D721Med (cell line): ENCODE data around the gene FIBP.

Source experiments
- DNase-seq: peaks from one replicate; pipeline ENCODE4 v3.0.0; 2011; ENCODE audit warnings: low spot score; ENCODE audit not compliant: insufficient read length
- FAIRE-seq: peaks from 2 replicates; lab custom pipeline; 2011; peaks lifted over from hg19 to GRCh38; lab: Jason Lieb, UNC
- CTCF ChIP-seq: IDR thresholded peaks from 2 replicates; pipeline ENCODE4 v1.5.1; 2012; ENCODE audit warnings: mild to moderate bottlenecking, control low read depth; ENCODE audit not compliant: insufficient read depth; ENCODE audit errors: missing control alignments

The FIBP gene

GRCh38 chr11:65854852-65855837 is 33.1 kb downstream of the FIBP start:
- no peak for DNase-seq
- FAIRE-seq = no peak
- TF ChIP-seq CTCF = no peak

GRCh38 chr11:65854161-65854592 is 34.1 kb downstream of the FIBP start:
- FAIRE-seq = no peak
- no peak for DNase-seq
- TF ChIP-seq CTCF = no peak

GRCh38 chr11:65853246-65853979 is 34.9 kb downstream of the FIBP start:
- no peak for DNase-seq
- no peak for FAIRE-seq
- no peak for TF ChIP-seq CTCF

- DNase-seq = no peak
- TF ChIP-seq CTCF = no peak
These were observed 35.6 kb downstream of the FIBP start for GRCh38 chr11:65852508-65853245.

GRCh38 chr11:65851811-65852507 is 36.3 kb downstream of the FIBP start:
- FAIRE-seq (no peak), DNase-seq (no peak)
- no peak for TF ChIP-seq CTCF

More at GRCh38 chr11:65852508-65853245, 35.6 kb downstream of the FIBP start:
- FAIRE-seq = no peak

- peak; percentile 31 for TF ChIP-seq CTCF
- no peak for FAIRE-seq
- DNase-seq = no peak
These were observed 37.1 kb downstream of the FIBP start for GRCh38 chr11:65851083-65851579.
